CD4-positive, alpha-beta T cell treated with Interleukin-17A for 1 hour (primary cell): ENCODE measurements around the gene ACSL4.
"Not testable (repeated sequence)": the region's sequence is repeated elsewhere in the genome, so short reads cannot be mapped to it uniquely, and the experiment has no call there.

Source experiments
- DNase-seq: peaks from one replicate; pipeline ENCODE4 v3.0.0-alpha.2; 2020

The ACSL4 gene

GRCh38 chrX:109732807-109733612 lies at the start of gene ACSL4:
TSS of gene ACSL4 (minus strand) at chrX:109733257. CDS start at chrX:109683363, 49,894 bp downstream.
- DNase-seq, result peak; percentile 87

- no peak for DNase-seq
Measured at GRCh38 chrX:109777749-109778148, 44.7 kb upstream of the ACSL4 start.

- no peak for DNase-seq
Measured at GRCh38 chrX:109776986-109777385, 43.9 kb upstream of the ACSL4 start.

GRCh38 chrX:109776432-109776831 lies 43.4 kb upstream of the ACSL4 start:
- DNase-seq, result no peak

GRCh38 chrX:109775386-109775785 lies 42.3 kb upstream of the ACSL4 start:
- no peak for DNase-seq

GRCh38 chrX:109774706-109775105 lies 41.6 kb upstream of the ACSL4 start:
- no peak for DNase-seq

- no peak for DNase-seq
Measured at GRCh38 chrX:109774136-109774535, 41.1 kb upstream of the ACSL4 start.

- no peak for DNase-seq
Measured at GRCh38 chrX:109773374-109773773, 40.3 kb upstream of the ACSL4 start.

- no peak for DNase-seq
Measured at GRCh38 chrX:109770780-109771179, 37.7 kb upstream of the ACSL4 start.

GRCh38 chrX:109760922-109761250 lies 27.8 kb upstream of the ACSL4 start:
- no peak for DNase-seq

- DNase-seq, result no peak
Measured at GRCh38 chrX:109760209-109760921, 27.3 kb upstream of the ACSL4 start.

GRCh38 chrX:109753256-109753655 lies 20.2 kb upstream of the ACSL4 start:
- no peak for DNase-seq

GRCh38 chrX:109751698-109752097 lies 18.6 kb upstream of the ACSL4 start:
- DNase-seq, result no peak

- no peak for DNase-seq
Measured at GRCh38 chrX:109749207-109749606, 16.1 kb upstream of the ACSL4 start.

GRCh38 chrX:109747681-109748080 lies 14.6 kb upstream of the ACSL4 start:
- DNase-seq, result no peak

- DNase-seq, result no peak
Measured at GRCh38 chrX:109742722-109743121, 9.7 kb upstream of the ACSL4 start.

GRCh38 chrX:109740896-109741295 lies 7.8 kb upstream of the ACSL4 start:
- not testable (repeated sequence) for DNase-seq

GRCh38 chrX:109740433-109740809 lies 7.4 kb upstream of the ACSL4 start:
- DNase-seq, result no peak

- DNase-seq, result no peak
Measured at GRCh38 chrX:109739625-109740432, 6.8 kb upstream of the ACSL4 start.

GRCh38 chrX:109735202-109735744 lies 2.2 kb upstream of the ACSL4 start:
- DNase-seq, result no peak

GRCh38 chrX:109733613-109734083 lies 591 bp upstream of the ACSL4 start:
- no peak for DNase-seq

GRCh38 chrX:109732017-109732801 lies 848 bp downstream of the ACSL4 start:
- DNase-seq, result peak; percentile 39
